Ovary (tissue), 3 donors: ENCODE measurements around the gene FBXO44.

Experiments used
- EP300 ChIP-seq: sonication (generic); formaldehyde crosslinking; IDR thresholded peaks from one replicate; pipeline ENCODE4 v1.6.1; 2017; ENCODE audit warnings: antibody characterized with exemption
- TF ChIP-seq, protein P1 (sequence below), 3 donors: fragments of 450-650 bp in 2 of 3; fragments of 200-600 bp in 1 of 3; IDR thresholded peaks; one replicate each; pipeline versions ENCODE4 v1.5.1 to v1.8.0; 2016 to 2022; ENCODE audit warnings: antibody characterized with exemption in 3 of 3, mild to moderate bottlenecking in 1 of 3
- donor health status: DM: no; HTN: no; CAD: no.

DNA sequence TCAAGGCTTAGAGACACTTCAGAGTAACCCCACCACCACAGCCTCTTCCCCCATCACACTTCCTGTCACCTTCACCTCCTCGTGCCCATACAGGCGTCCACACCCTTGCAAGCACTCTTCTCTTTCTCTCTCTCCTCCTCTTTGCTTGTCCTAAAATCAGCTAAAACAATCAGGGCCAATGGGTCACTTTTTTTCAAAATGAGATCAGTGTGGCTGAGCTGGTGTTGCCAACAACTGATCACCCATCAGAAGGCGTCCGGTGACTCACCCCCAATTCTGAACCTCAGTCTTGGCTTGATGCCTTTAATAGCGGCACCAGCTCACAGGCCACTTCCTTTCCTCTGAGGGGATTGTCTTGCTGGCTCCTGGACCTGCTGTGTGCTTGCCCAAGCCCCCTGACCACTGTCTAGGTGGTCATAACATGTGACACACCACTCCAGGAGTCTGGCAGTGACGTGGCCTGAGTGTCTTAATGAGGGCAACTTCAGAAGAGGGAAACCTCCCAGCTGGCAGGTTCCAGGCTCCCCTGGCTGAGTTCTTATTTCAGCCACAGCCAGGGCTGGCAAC is 38.4 kb downstream of the FBXO44 start:
- TF ChIP-seq, protein P1, sequence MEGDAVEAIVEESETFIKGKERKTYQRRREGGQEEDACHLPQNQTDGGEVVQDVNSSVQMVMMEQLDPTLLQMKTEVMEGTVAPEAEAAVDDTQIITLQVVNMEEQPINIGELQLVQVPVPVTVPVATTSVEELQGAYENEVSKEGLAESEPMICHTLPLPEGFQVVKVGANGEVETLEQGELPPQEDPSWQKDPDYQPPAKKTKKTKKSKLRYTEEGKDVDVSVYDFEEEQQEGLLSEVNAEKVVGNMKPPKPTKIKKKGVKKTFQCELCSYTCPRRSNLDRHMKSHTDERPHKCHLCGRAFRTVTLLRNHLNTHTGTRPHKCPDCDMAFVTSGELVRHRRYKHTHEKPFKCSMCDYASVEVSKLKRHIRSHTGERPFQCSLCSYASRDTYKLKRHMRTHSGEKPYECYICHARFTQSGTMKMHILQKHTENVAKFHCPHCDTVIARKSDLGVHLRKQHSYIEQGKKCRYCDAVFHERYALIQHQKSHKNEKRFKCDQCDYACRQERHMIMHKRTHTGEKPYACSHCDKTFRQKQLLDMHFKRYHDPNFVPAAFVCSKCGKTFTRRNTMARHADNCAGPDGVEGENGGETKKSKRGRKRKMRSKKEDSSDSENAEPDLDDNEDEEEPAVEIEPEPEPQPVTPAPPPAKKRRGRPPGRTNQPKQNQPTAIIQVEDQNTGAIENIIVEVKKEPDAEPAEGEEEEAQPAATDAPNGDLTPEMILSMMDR (IDR thresholded peaks at IDR 0.05) = no peak
- TF ChIP-seq EP300 = no peak
